ENCODE measurements around the gene NKAIN4.

- no peak for TF ChIP-seq POLR2A (IDR thresholded peaks at IDR 0.05)
- TF ChIP-seq CTCF (IDR thresholded peaks at IDR 0.05) = no peak
- no peak for TF ChIP-seq POLR2AphosphoS5 (IDR thresholded peaks at IDR 0.05)
Measured at GRCh38 chr20:63296531-63297299, 42.5 kb upstream of the NKAIN4 start.

Measured in breast epithelium (tissue), 3 donors.